LNCAP (cell line): Measurements from ENCODE around the gene CALN1.

Experiments used
- TF ChIP-seq, protein P1 (sequence below): fragments of 450-650 bp; IDR thresholded peaks from 2 replicates; pipeline ENCODE4 v1.5.1; 2017; ENCODE audit warnings: mild to moderate bottlenecking

Gene CALN1

DNA sequence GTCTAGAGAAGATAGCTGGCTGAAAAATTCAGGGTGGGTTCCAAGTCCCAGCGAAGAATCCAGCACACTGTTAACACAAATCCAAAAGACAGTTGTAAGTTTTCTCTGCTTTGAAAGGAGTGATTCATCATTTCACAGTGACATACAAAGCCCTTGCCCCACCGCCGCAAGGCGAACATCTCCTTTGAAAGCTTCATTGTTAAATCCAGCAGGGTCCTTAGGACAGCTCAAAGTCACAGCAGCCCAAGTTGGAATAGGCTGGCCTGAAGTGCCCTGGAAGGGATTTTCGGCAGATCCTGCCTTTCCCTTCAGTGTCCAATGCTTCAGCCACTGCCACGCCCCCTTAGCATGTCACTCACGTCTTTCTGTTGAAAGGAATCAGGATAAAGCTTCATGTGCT, 526.1 kb downstream of the CALN1 start:
- TF ChIP-seq, protein P1, sequence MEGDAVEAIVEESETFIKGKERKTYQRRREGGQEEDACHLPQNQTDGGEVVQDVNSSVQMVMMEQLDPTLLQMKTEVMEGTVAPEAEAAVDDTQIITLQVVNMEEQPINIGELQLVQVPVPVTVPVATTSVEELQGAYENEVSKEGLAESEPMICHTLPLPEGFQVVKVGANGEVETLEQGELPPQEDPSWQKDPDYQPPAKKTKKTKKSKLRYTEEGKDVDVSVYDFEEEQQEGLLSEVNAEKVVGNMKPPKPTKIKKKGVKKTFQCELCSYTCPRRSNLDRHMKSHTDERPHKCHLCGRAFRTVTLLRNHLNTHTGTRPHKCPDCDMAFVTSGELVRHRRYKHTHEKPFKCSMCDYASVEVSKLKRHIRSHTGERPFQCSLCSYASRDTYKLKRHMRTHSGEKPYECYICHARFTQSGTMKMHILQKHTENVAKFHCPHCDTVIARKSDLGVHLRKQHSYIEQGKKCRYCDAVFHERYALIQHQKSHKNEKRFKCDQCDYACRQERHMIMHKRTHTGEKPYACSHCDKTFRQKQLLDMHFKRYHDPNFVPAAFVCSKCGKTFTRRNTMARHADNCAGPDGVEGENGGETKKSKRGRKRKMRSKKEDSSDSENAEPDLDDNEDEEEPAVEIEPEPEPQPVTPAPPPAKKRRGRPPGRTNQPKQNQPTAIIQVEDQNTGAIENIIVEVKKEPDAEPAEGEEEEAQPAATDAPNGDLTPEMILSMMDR, result no peak

DNA sequence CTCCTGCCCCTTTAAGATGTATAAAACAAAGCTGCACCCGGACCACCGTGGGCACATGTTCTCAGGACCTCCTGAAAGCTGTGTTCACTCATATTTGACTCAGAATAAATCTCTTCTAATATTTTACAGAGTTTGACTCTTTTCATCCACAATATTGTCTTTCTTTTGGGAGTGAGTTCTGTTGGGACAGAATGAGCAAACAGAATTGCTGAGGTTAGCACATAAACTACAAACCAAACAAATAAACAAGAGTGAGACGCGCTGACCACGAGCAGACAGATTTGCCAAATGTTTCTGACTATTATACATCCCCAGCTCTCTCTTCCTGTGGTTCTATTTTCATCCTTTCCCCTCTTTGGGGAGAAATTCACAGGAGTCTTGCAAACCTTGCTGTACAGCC, 526.7 kb downstream of the CALN1 start:
- TF ChIP-seq, protein P1, result no peak

DNA sequence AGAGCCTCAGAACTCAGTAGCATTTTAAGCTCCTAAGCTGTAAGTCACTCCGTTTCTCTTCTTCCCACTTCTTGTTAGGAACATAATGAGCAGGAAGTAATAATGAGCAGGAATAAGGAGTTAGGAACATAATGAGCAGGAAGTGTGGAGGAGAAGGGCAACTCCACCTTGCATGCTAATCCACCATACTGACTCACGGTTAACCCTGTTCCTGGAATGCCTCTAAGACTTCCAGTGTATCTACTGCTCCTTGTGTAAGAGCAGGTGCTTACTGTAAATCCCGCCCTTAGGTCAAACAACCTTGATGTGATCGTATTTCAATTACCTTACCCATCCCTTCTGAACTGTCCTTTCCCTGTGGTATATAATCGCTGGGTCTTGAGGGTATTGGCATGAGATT, 528.7 kb downstream of the CALN1 start:
- TF ChIP-seq, protein P1, result no peak

DNA sequence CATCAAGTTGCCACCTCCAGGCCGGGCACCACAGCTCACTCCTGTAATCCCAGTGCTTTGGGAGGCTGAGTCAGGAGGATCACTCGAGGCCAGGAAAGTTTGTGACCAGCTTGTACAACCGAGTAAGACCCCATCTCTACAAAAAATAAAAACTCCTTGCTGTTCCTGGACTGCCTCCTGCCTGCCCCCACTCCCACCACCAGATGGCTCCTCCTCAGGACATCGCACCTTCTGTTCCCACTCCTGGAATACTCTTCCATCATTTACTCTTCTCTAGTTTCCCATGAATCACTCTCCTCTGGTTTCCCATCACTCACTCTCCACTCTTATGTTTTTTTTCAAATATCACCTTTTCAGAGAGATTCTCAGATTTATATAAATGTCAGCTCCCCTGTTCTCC, 540.7 kb downstream of the CALN1 start:
- TF ChIP-seq, protein P1, result no peak

DNA sequence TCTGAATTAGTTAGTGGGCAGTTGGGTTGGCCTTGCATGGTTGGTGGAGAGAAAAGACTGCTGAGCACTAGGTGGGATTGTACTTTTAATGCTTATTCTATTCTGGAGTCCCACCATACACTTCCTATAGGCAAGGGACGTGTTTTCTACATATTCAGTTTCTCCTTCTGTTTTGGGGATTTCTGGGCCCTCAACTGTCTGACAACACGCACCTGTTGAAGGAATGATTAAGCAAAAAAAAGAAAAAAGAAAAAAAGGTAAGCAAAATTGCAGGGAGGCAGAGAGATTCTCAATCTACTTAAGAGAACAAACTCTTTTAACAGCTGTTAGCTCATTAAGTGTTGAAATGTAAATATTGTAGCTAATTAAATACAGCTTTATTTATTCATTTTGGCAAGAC, 541.3 kb downstream of the CALN1 start:
- TF ChIP-seq, protein P1, result no peak

DNA sequence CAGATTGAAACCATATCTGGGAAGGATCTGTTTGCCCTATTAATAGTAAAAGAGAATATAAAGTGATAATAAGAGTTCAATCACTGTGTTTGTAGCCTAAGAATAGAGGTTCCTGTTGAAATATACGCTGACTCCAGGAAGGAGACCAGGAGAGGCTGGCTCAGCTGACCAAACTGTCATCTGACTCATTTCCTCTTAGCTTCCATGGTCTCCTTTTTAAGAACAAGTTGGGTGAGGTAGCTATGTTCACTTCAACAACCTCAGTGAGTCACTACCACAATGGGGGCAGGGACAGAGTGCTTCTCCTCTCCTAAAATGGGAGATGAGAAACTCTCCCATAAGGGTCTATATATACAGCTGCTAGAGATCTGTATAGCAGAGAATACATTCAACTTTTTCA, 543.3 kb downstream of the CALN1 start:
- TF ChIP-seq, protein P1, result no peak

DNA sequence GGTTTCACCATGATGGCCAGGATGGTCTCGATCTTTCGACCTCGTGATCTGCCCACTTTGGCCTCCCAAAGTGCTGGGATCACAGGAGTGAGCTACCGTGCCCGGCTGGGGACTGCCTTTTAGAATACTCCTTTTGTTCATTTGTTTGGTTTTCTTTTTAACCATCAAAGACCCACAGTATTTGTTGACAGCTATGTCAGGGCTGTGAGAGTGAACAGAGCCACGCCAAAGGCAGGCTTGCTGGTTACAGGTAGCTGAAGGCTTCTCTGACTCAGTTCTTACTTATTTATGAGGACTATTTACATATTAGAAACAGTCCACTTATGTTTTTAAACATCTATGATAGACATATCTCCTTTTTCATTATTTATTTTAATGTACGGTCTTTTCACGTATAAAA, 544.5 kb downstream of the CALN1 start:
- TF ChIP-seq, protein P1, result no peak

DNA sequence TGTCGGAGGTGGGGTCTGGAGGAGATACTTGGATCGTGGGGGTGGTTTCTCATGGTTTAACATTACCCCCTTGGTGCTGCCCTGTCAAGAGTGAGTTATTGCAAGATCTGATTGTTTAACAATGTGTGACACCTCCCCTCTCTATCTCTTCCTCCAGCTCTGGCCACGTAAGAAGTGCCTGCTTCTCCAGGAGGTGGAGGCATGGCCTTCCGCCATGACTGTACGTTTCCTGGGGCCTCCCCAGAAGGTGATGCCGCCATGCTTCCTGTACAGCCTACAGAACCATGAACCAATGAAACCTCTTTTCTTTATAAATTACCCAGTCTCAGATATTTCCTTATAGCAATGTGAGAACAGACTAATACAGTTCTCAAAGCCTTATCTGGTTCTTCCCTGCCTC, 547.0 kb downstream of the CALN1 start:
- TF ChIP-seq, protein P1, result no peak
